Astrocyte (in vitro differentiated cells and primary cell): ENCODE measurements around the gene GPC5. TPM values are rescaled to one million over a fixed set of nuclear protein-coding genes. Genes with fewer than 3 reads are reported as not detected.

Experiments used
- DNase-seq: peaks from one replicate; pipeline ENCODE4 v3.0.0-alpha.2; 2010; ENCODE audit warnings: low read depth
- FAIRE-seq: peaks from 2 replicates; lab custom pipeline; 2011; peaks lifted over from hg19 to GRCh38; lab: Jason Lieb, UNC
- H2AFZ ChIP-seq: 2 replicates; pipeline ENCODE4 v1.6.0; 2012; ENCODE audit warnings: low read depth, low read length, inconsistent platforms
- H3K27ac ChIP-seq: 2 replicates; pipeline ENCODE4 v1.5.1; 2011; ENCODE audit warnings: low read depth, low read length, inconsistent platforms
- H3K27me3 ChIP-seq: 2 replicates; pipeline ENCODE4 v1.6.0; 2011; ENCODE audit warnings: low read length, inconsistent platforms; ENCODE audit not compliant: insufficient read depth
- H3K36me3 ChIP-seq: 2 replicates; pipeline ENCODE4 v1.5.1; 2011; ENCODE audit warnings: low read length, inconsistent platforms; ENCODE audit not compliant: insufficient read depth
- H3K4me1 ChIP-seq: 2 replicates; pipeline ENCODE4 v1.5.1; 2011; ENCODE audit warnings: low read length, inconsistent platforms; ENCODE audit not compliant: insufficient read depth
- H3K4me2 ChIP-seq: 2 replicates; pipeline ENCODE4 v1.6.0; 2012; ENCODE audit warnings: low read length, inconsistent platforms
- H3K4me3 ChIP-seq: 2 replicates; pipeline ENCODE4 v1.5.1; 2011; ENCODE audit warnings: low read depth, mild to moderate bottlenecking, low read length, inconsistent platforms; ENCODE audit not compliant: insufficient read depth
- H3K79me2 ChIP-seq: 2 replicates; pipeline ENCODE4 v1.6.0; 2012; ENCODE audit warnings: mild to moderate bottlenecking, low read length, inconsistent platforms; ENCODE audit not compliant: insufficient read depth
- H3K9ac ChIP-seq: 2 replicates; pipeline ENCODE4 v1.6.0; 2012; ENCODE audit warnings: mild to moderate bottlenecking, low read length, inconsistent platforms
- H3K9me3 ChIP-seq: 2 replicates; pipeline ENCODE4 v1.5.1; 2012; ENCODE audit warnings: low read depth, mild to moderate bottlenecking, low read length, inconsistent platforms; ENCODE audit not compliant: insufficient read depth
- H4K20me1 ChIP-seq: 2 replicates; pipeline ENCODE4 v1.6.0; 2012; ENCODE audit warnings: low read length, inconsistent platforms; ENCODE audit not compliant: insufficient read depth
- H3K27ac Mint-ChIP-seq: one replicate; pipeline ENCODE4 v1.8.0; 2021; ENCODE audit warnings: mild to moderate bottlenecking, mixed read lengths; ENCODE audit not compliant: unreplicated experiment
- H3K27me3 Mint-ChIP-seq: one replicate; pipeline ENCODE4 v1.8.0; 2021; ENCODE audit warnings: low read depth, mixed read lengths; ENCODE audit not compliant: unreplicated experiment
- H3K36me3 Mint-ChIP-seq: one replicate; pipeline ENCODE4 v1.8.0; 2021; ENCODE audit warnings: low read depth, mixed read lengths; ENCODE audit not compliant: unreplicated experiment
- H3K4me1 Mint-ChIP-seq: one replicate; pipeline ENCODE4 v1.8.0; 2021; ENCODE audit warnings: low read depth, mixed read lengths; ENCODE audit not compliant: unreplicated experiment
- H3K4me3 Mint-ChIP-seq: one replicate; pipeline ENCODE4 v1.8.0; 2021; ENCODE audit warnings: mild to moderate bottlenecking, moderate library complexity, mixed read lengths; ENCODE audit not compliant: unreplicated experiment
- H3K9me3 Mint-ChIP-seq: one replicate; pipeline ENCODE4 v1.8.0; 2021; ENCODE audit warnings: mild to moderate bottlenecking, mixed read lengths; ENCODE audit not compliant: unreplicated experiment
- CTCF ChIP-seq: IDR thresholded peaks from 2 replicates; pipeline ENCODE4 v1.5.1; 2011; ENCODE audit warnings: low read depth, mild to moderate bottlenecking, inconsistent platforms, low read length, moderate library complexity; ENCODE audit not compliant: insufficient read depth
- EZH2 ChIP-seq: IDR thresholded peaks from 2 replicates; pipeline ENCODE4 v1.6.1; 2012; ENCODE audit warnings: mild to moderate bottlenecking, low read length, inconsistent platforms; ENCODE audit not compliant: insufficient read depth
- total RNA-seq: library from RNA; stranded (reverse); gene quantifications from 2 replicates; pipeline ENCODE4 v1.2.1, GENCODE V29; 2021

The GPC5 gene
- total RNA-seq, 1 donor from 2014 or later, result 1.1 TPM

GRCh38 chr13:91567485-91568207, 169.2 kb downstream of the GPC5 start:
- Histone ChIP-seq H3K36me3 (no peaks in the 10 kb centered on the region), H3K27me3 (no peaks in the 10 kb centered on the region), H3K79me2 (no peaks in the 10 kb centered on the region), H3K4me3 (no peak overlapping the region), H3K9ac (no peak overlapping the region), H3K4me1 (no peaks in the 10 kb centered on the region), H3K4me2 (no peak overlapping the region), H2AFZ (no peak overlapping the region), H4K20me1 (no peaks in the 10 kb centered on the region), H3K9me3 (no peaks in the 10 kb centered on the region), H3K27ac (no peak overlapping the region)
- Mint-ChIP-seq H3K9me3 (no peaks in the 10 kb centered on the region), H3K4me3 (no peak overlapping the region), H3K36me3 (no peaks in the 10 kb centered on the region), H3K27ac (no peak overlapping the region), H3K27me3 (no peaks in the 10 kb centered on the region), H3K4me1 (peaks cover 2% of the 10 kb centered on the region)
- no peak for DNase-seq
- no peak for TF ChIP-seq EZH2
- TF ChIP-seq CTCF, result no peak
- no peak for FAIRE-seq

GRCh38 chr13:91571681-91572080, 173.3 kb downstream of the GPC5 start:
- Mint-ChIP-seq H3K4me3 (no peak overlapping the region), H3K4me1 (peaks cover 2% of the 10 kb centered on the region), H3K36me3 (no peaks in the 10 kb centered on the region), H3K27ac (no peak overlapping the region), H3K9me3 (no peaks in the 10 kb centered on the region), H3K27me3 (no peaks in the 10 kb centered on the region)
- TF ChIP-seq EZH2, result no peak
- TF ChIP-seq CTCF, result no peak
- Histone ChIP-seq H3K4me2 (no peak overlapping the region), H3K9me3 (no peaks in the 10 kb centered on the region), H3K9ac (no peak overlapping the region), H4K20me1 (no peaks in the 10 kb centered on the region), H3K36me3 (no peaks in the 10 kb centered on the region), H3K27ac (no peak overlapping the region), H3K4me1 (peaks cover 4% of the 10 kb centered on the region), H2AFZ (no peak overlapping the region), H3K79me2 (no peaks in the 10 kb centered on the region), H3K4me3 (no peak overlapping the region), H3K27me3 (no peaks in the 10 kb centered on the region)
- no peak for FAIRE-seq
- DNase-seq, result no peak

GRCh38 chr13:91572439-91572838, 174.0 kb downstream of the GPC5 start:
- Histone ChIP-seq H3K4me1 (peaks cover 4% of the 10 kb centered on the region), H3K27me3 (no peaks in the 10 kb centered on the region), H3K27ac (peak overlapping the region; percentile 61), H3K4me2 (peak overlapping the region; percentile 54), H3K79me2 (no peaks in the 10 kb centered on the region), H3K4me3 (no peak overlapping the region), H3K9me3 (no peaks in the 10 kb centered on the region), H3K36me3 (no peaks in the 10 kb centered on the region), H2AFZ (no peak overlapping the region), H4K20me1 (no peaks in the 10 kb centered on the region), H3K9ac (no peak overlapping the region)
- Mint-ChIP-seq H3K36me3 (no peaks in the 10 kb centered on the region), H3K4me3 (no peak overlapping the region), H3K9me3 (no peaks in the 10 kb centered on the region), H3K27me3 (no peaks in the 10 kb centered on the region), H3K27ac (no peak overlapping the region), H3K4me1 (peaks cover 2% of the 10 kb centered on the region)
- DNase-seq, result peak; percentile 34
- no peak for FAIRE-seq
- TF ChIP-seq CTCF, result no peak
- no peak for TF ChIP-seq EZH2
